MCF 10A (cell line): ENCODE measurements around the gene MTA3. TPM values are rescaled to one million over a fixed set of nuclear protein-coding genes. Genes with fewer than 3 reads are reported as not detected.

Experiments
- BruUV-seq: library from RNA; stranded (reverse); fragments of 400-500 nt; replicated peaks from 2 replicates; lab custom pipeline; 2021; lab: Mats Ljungman, UMichigan
- CTCF ChIA-PET: fragments of 300-600 bp; sonication (Branson Sonifier 250); formaldehyde crosslinking; extraction: SDS; loops from one replicate; lab custom pipeline; 2021; ENCODE audit warnings: antibody characterized with exemption, inconsistent platforms; lab: Yijun Ruan, JAX
- POLR2A ChIA-PET: fragments of 300-600, 350-650 bp; sonication (Branson Sonifier 250); formaldehyde crosslinking; extraction: SDS; loops from one replicate; lab custom pipeline; 2020; ENCODE audit warnings: antibody characterized with exemption, inconsistent platforms; lab: Yijun Ruan, JAX
- DNase-seq: peaks from one replicate; pipeline ENCODE4 v3.0.0-alpha.2; 2018; ENCODE audit not compliant: unreplicated experiment
- H3K27ac Mint-ChIP-seq: one replicate; pipeline ENCODE4 v1.8.0; 2022; ENCODE audit warnings: mild to moderate bottlenecking, low read depth, mixed read lengths; ENCODE audit not compliant: unreplicated experiment
- H3K27me3 Mint-ChIP-seq: one replicate; pipeline ENCODE4 v1.8.0; 2022; ENCODE audit warnings: mixed read lengths; ENCODE audit not compliant: insufficient read depth, unreplicated experiment
- H3K36me3 Mint-ChIP-seq: one replicate; pipeline ENCODE4 v1.8.0; 2022; ENCODE audit warnings: mild to moderate bottlenecking, moderate library complexity, mixed read lengths; ENCODE audit not compliant: insufficient read depth, unreplicated experiment
- H3K4me1 Mint-ChIP-seq: one replicate; pipeline ENCODE4 v1.8.0; 2022; ENCODE audit warnings: mixed read lengths; ENCODE audit not compliant: insufficient read depth, unreplicated experiment
- H3K4me3 Mint-ChIP-seq: one replicate; pipeline ENCODE4 v1.8.0; 2022; ENCODE audit warnings: mild to moderate bottlenecking, moderate library complexity, mixed read lengths; ENCODE audit not compliant: unreplicated experiment
- H3K9me3 Mint-ChIP-seq: one replicate; pipeline ENCODE4 v1.8.0; 2022; ENCODE audit warnings: mixed read lengths; ENCODE audit not compliant: unreplicated experiment
- intact Hi-C: fragments of 100-400 bp; cut with micrococcal nuclease; formaldehyde crosslinking; loops from 2 replicates; pipeline ENCODE4 v1.14.1; 2022
- total RNA-seq: library from RNA; stranded (reverse); gene quantifications from 2 replicates; pipeline ENCODE4 v1.2.3, GENCODE V29; 2022
- TF ChIP-seq, protein P1 (sequence below): fragments of 200-600 bp; IDR thresholded peaks from one replicate; pipeline ENCODE4 v1.8.0; 2022; ENCODE audit warnings: antibody characterized with exemption, mild to moderate bottlenecking; ENCODE audit not compliant: unreplicated experiment

The MTA3 gene
- total RNA-seq, 1 experiment from 2014 or later: 41.4 TPM

GRCh38 chr2:42653039-42653438, 84.6 kb downstream of the MTA3 start:
- Mint-ChIP-seq H3K36me3 (peaks cover 29% of the 10 kb centered on the region), H3K4me1 (no peaks in the 10 kb centered on the region), H3K9me3 (no peaks in the 10 kb centered on the region), H3K27me3 (no peaks in the 10 kb centered on the region), H3K27ac (no peak overlapping the region), H3K4me3 (no peak overlapping the region)
- TF ChIP-seq, protein P1, sequence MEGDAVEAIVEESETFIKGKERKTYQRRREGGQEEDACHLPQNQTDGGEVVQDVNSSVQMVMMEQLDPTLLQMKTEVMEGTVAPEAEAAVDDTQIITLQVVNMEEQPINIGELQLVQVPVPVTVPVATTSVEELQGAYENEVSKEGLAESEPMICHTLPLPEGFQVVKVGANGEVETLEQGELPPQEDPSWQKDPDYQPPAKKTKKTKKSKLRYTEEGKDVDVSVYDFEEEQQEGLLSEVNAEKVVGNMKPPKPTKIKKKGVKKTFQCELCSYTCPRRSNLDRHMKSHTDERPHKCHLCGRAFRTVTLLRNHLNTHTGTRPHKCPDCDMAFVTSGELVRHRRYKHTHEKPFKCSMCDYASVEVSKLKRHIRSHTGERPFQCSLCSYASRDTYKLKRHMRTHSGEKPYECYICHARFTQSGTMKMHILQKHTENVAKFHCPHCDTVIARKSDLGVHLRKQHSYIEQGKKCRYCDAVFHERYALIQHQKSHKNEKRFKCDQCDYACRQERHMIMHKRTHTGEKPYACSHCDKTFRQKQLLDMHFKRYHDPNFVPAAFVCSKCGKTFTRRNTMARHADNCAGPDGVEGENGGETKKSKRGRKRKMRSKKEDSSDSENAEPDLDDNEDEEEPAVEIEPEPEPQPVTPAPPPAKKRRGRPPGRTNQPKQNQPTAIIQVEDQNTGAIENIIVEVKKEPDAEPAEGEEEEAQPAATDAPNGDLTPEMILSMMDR: no peak
- intact Hi-C loops: no loop called here
- CTCF ChIA-PET: interaction anchor here (0.6 to 3.3 kb wide), 2 partner anchors 10 to 108 kb away, joined by 3 to 19 read pairs; no protein-coding TSS in a partner anchor
- DNase-seq: no peak
- POLR2A ChIA-PET: no interaction called here
- BruUV-seq: no TSS peak

DNA sequence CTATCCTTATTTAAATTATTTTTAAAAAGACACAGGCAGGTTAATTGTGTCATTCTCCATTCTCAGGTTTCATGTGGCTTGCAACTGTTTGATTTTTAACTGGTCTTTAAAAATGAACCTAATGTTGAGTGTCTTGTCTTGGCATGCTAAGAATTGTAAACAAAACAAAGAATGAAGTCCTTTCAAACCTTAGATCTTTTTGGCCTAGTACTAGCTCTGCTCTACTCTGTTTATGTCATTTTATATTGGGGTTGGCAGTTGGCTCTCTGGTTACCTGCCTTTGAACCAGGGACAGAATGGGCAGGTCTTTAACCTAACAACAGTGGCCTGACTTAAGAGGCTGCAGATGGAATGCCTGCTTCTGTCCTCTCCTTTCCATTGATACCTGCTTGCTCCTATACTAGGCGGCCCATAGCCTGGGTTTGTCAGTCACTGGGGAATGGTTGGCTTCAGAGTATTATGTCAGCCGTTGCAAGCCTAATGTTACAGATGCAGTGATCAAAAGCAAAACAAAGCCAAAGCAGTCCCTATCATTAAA, 85.5 kb downstream of the MTA3 start:
- H3K27me3 Mint-ChIP-seq: no peaks in the 10 kb centered on the region
- TF ChIP-seq, protein P1: no peak
- H3K4me3 Mint-ChIP-seq: no peak overlapping the region
- POLR2A ChIA-PET: no interaction called here
- peaks cover 19% of the 10 kb centered on the region for H3K36me3 Mint-ChIP-seq
- BruUV-seq: no TSS peak
- no peak for DNase-seq
- no peak overlapping the region for H3K27ac Mint-ChIP-seq
- no peaks in the 10 kb centered on the region for H3K9me3 Mint-ChIP-seq
- CTCF ChIA-PET: interaction anchor here (1.9 to 3.3 kb wide), 2 partner anchors 9 to 157 kb away, joined by 4 to 19 read pairs; no protein-coding TSS in a partner anchor
- no peaks in the 10 kb centered on the region for H3K4me1 Mint-ChIP-seq
- intact Hi-C loops: no loop called here

DNA sequence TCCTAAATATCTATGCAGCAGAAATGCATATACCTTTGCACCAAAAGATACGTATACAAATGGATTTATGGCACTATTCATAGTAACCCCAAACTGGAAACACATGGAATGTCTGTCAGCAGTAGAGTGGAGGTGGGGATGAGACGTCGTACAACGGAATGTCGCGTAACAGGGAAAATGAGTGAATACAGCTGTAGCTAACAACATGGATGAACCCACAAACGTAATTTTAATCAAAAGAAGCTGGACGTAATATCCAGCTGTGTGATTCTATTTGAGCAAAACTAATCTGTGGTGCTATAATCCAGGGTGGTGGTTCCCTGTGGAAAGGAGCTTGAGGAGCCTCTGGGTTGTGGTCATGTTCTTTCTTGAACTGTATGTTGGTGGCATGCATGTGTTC, 89.9 kb downstream of the MTA3 start:
- intact Hi-C loops: no loop called here
- TF ChIP-seq, protein P1: no peak
- Mint-ChIP-seq H3K36me3 (peaks cover 20% of the 10 kb centered on the region), H3K27ac (no peak overlapping the region), H3K4me3 (no peak overlapping the region), H3K4me1 (no peaks in the 10 kb centered on the region), H3K27me3 (no peaks in the 10 kb centered on the region), H3K9me3 (no peaks in the 10 kb centered on the region)
- ChIA-PET POLR2A (interaction anchor here (0.7 kb wide), 1 partner anchor 66 kb away, joined by 3 read pairs; no protein-coding TSS in a partner anchor), CTCF (interaction anchor here (0.6 to 1.4 kb wide), 3 partner anchors 29 to 163 kb away, joined by 3 to 4 read pairs (median 3); no protein-coding TSS in a partner anchor)
- BruUV-seq: no TSS peak
- DNase-seq: no peak

DNA sequence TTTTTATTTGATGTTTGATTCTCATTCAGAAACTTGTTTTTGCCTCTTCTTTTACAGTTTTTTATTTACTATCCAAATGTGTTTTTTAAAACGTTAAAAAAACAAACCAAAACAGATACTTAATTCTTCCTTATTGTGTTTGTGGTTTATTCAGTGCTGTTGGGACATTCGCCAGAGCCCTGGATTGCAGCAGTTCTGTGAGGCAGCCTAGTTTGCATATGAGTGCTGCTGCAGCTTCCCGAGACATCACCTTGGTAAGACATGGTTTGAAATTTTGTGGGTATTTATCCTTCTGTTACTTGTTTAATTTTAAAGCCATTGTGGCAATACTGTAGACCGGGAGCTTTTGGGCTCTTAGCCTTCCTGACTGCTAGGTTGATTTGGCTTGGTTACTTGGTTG, 91.2 kb downstream of the MTA3 start:
- intact Hi-C loops: loop anchor here (5.0 to 10.0 kb wide), 2 partner anchors 295 to 562 kb away; partner anchors contain the start of gene COX7A2L
- CTCF ChIA-PET: interaction anchor here (1.0 to 1.5 kb wide), 3 partner anchors 40 to 145 kb away, joined by 3 to 4 read pairs (median 4); no protein-coding TSS in a partner anchor
- DNase-seq: peak; percentile 3
- BruUV-seq: no TSS peak
- POLR2A ChIA-PET: no interaction called here
- Mint-ChIP-seq H3K4me3 (no peak overlapping the region), H3K4me1 (no peaks in the 10 kb centered on the region), H3K9me3 (no peaks in the 10 kb centered on the region), H3K27ac (no peak overlapping the region), H3K36me3 (peaks cover 15% of the 10 kb centered on the region), H3K27me3 (no peaks in the 10 kb centered on the region)
- TF ChIP-seq, protein P1: no peak
